ENCODE results near the gene PBLD.

GRCh38 chr10:68233046-68233445 lies 99.7 kb downstream of the PBLD start:
- TF ChIP-seq CTCF (IDR thresholded peaks at IDR 0.05) (no peak), REST (IDR thresholded peaks at IDR 0.05; ENCODE audit: insufficient read depth in 1 of 2, low read depth in 2 of 2, low read length in 1 of 2) (no peak)

Measured in Panc1 (cell line).